Heart left ventricle (tissue), 13 donors: ENCODE results near the gene MKKS.

Source experiments
- CTCF ChIP-seq, 12 donors: fragments of 200-600 bp; sonication (generic) in 4 of 12; IDR thresholded peaks; one replicate each; pipeline versions ENCODE4 v1.5.0 to v1.8.0; 2018 to 2022; ENCODE audit warnings: antibody characterized with exemption in 12 of 12, mild to moderate bottlenecking in 5 of 12
- POLR2A ChIP-seq, 2 donors: fragments of 450-650 bp; IDR thresholded peaks; one replicate each; pipeline ENCODE4 v1.6.1; 2017; ENCODE audit warnings: antibody characterized with exemption in 2 of 2, mild to moderate bottlenecking in 2 of 2, moderate library complexity in 2 of 2
- donor health status: ischemic (EF 13 %, LVEDD 7.1; RV severe dilation, severe dysfunction).
- donor health status: DM: no; HTN: yes; CAD: no.
- donor health status: DM: no; HTN: no; CAD: no.
- donor health status: ischemic (EF 25% LVEDD 6.9; RV normal size, moderate dysfunction).
- donor health status: ischemic (EF 25% LVEDD 5.7; RV mildly dilated, moderate dysfunction).
- donor health status: ischemic (EF 35%, LVEDD 5.7; RV mildly dilated, moderate dysfunction).
- donor health status: nonischemic (EF 11% LVEDD 7.7; RV severe dilation, severe dysfunction).
- donor health status: DM: yes; HTN: yes; CAD: no.
- donor health status: PGD.
- donor health status: ischemic (EF 29% LVEDD 5.4; RV normal size, mild dysfunction).
- donor health status: nonischemic (EF 23%, LVEDD 6.1; RV moderate dilation, normal function).

GRCh38 chr20:10367693-10367942, 66.4 kb downstream of the MKKS start:
- TF ChIP-seq CTCF (IDR thresholded peaks at IDR 0.05), result no peak
- no peak for TF ChIP-seq POLR2A (IDR thresholded peaks at IDR 0.05)
